Measurements from ENCODE around the gene MIF4GD.
"Not testable (repeated sequence)": the region's sequence is repeated elsewhere in the genome, so short reads cannot be mapped to it uniquely, and the experiment has no call there.

MIF4GD gene

GRCh38 chr17:75301502-75302206 lies 30.6 kb upstream of the MIF4GD start:
- H3K9ac ChIP-seq (ENCODE audit: low read depth, low read length) = no peak overlapping the region
- H3K27me3 ChIP-seq (ENCODE audit: control insufficient read depth, insufficient read depth, low read length) = no peaks in the 10 kb centered on the region
- no peak overlapping the region for H3K4me3 ChIP-seq (ENCODE audit: low read length)
- H3K4me2 ChIP-seq (ENCODE audit: low read length) = no peak overlapping the region
- H3K9me3 ChIP-seq (replicated peaks; ENCODE audit: low read length) = no peaks in the 10 kb centered on the region
- H3K36me3 ChIP-seq (ENCODE audit: insufficient read depth, low read length) = no peaks in the 10 kb centered on the region
- no peaks in the 10 kb centered on the region for H3K4me1 ChIP-seq (ENCODE audit: control insufficient read depth, insufficient read depth, low read length)

- Histone ChIP-seq H3K4me3 (ENCODE audit: low read length) (no peak overlapping the region), H3K4me2 (ENCODE audit: low read length) (no peak overlapping the region), H3K9ac (ENCODE audit: low read depth, low read length) (no peak overlapping the region), H3K27me3 (ENCODE audit: control insufficient read depth, insufficient read depth, low read length) (no peaks in the 10 kb centered on the region), H3K4me1 (ENCODE audit: control insufficient read depth, insufficient read depth, low read length) (no peaks in the 10 kb centered on the region), H3K9me3 (replicated peaks; ENCODE audit: low read length) (no peaks in the 10 kb centered on the region), H3K36me3 (ENCODE audit: insufficient read depth, low read length) (no peaks in the 10 kb centered on the region)
Measured at GRCh38 chr17:75301049-75301448, 30.0 kb upstream of the MIF4GD start.

GRCh38 chr17:75300280-75300679 lies 29.2 kb upstream of the MIF4GD start:
- H3K4me3 ChIP-seq (ENCODE audit: low read length) = no peak overlapping the region
- no peak overlapping the region for H3K9ac ChIP-seq (ENCODE audit: low read depth, low read length)
- H3K36me3 ChIP-seq (ENCODE audit: insufficient read depth, low read length) = no peaks in the 10 kb centered on the region
- H3K9me3 ChIP-seq (replicated peaks; ENCODE audit: low read length) = no peaks in the 10 kb centered on the region
- H3K4me2 ChIP-seq (ENCODE audit: low read length) = no peak overlapping the region
- no peaks in the 10 kb centered on the region for H3K27me3 ChIP-seq (ENCODE audit: control insufficient read depth, insufficient read depth, low read length)
- no peaks in the 10 kb centered on the region for H3K4me1 ChIP-seq (ENCODE audit: control insufficient read depth, insufficient read depth, low read length)

DNA sequence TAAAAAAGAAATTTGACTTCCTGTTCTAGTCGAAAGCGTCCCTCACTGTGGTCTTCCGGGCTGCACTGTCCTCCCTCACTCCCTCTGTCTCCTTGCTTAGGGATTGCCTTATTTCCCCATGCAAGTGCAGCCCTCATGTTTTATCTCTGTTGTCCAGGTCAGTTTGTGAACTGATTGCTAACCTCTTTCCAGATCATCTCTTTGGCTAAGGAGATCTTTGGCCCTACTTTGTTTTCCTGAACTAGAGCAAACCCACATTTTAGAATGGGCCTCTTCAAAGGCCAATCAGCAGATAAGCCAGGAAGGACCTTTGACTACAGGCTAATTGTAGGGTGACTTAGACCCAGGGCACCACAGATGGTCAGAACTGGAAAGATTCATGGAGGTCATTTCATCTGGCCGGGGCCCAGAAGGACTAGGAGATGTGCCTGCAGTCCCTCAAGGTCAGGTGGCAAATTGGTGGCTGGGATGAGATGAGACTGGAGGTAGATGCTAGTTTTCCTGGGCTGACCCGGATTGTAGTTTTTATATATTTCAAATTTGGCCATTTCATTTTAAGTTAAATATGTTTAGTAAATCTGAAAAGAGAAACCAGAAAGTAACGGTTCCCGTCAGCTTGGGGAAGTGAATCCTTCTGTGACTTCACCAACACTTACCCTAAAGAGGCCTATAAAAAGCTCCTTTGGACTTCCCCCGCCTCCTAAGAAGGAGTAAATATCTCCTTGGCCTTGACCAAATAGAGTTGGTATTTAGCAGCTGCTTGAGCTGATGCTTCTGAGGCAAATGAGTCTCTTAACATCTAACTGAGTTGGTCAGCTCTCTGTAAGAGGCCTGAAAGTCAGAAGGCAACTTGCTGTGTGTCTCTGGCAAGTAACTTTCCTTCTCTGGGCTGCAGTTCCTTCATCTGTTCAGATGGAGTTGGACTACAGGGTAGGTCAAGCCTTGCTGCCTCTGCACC lies 24.4 kb upstream of the MIF4GD start:
- H3K27me3 ChIP-seq (ENCODE audit: control insufficient read depth, insufficient read depth, low read length) = no peaks in the 10 kb centered on the region
- no peaks in the 10 kb centered on the region for H3K9me3 ChIP-seq (replicated peaks; ENCODE audit: low read length)
- no peaks in the 10 kb centered on the region for H3K36me3 ChIP-seq (ENCODE audit: insufficient read depth, low read length)
- H3K4me2 ChIP-seq (ENCODE audit: low read length) = no peak overlapping the region
- no peak overlapping the region for H3K9ac ChIP-seq (ENCODE audit: low read depth, low read length)
- H3K4me1 ChIP-seq (ENCODE audit: control insufficient read depth, insufficient read depth, low read length) = no peaks in the 10 kb centered on the region
- H3K4me3 ChIP-seq (ENCODE audit: low read length) = no peak overlapping the region

GRCh38 chr17:75292810-75293448 lies 21.9 kb upstream of the MIF4GD start:
- H3K36me3 ChIP-seq (ENCODE audit: insufficient read depth, low read length); H3K4me1 ChIP-seq (ENCODE audit: control insufficient read depth, insufficient read depth, low read length); H3K27me3 ChIP-seq (ENCODE audit: control insufficient read depth, insufficient read depth, low read length); H3K4me2 ChIP-seq (ENCODE audit: low read length); H3K4me3 ChIP-seq (ENCODE audit: low read length); H3K9ac ChIP-seq (ENCODE audit: low read depth, low read length); H3K9me3 ChIP-seq (replicated peaks; ENCODE audit: low read length): not testable (repeated sequence)

- Histone ChIP-seq H3K4me1 (ENCODE audit: control insufficient read depth, insufficient read depth, low read length) (peaks cover 6% of the 10 kb centered on the region), H3K4me2 (ENCODE audit: low read length) (peak overlapping the region; percentile 92), H3K4me3 (ENCODE audit: low read length) (peak overlapping the region; percentile 82), H3K9ac (ENCODE audit: low read depth, low read length) (peak overlapping the region; percentile 92), H3K27me3 (ENCODE audit: control insufficient read depth, insufficient read depth, low read length) (no peaks in the 10 kb centered on the region), H3K9me3 (replicated peaks; ENCODE audit: low read length) (no peaks in the 10 kb centered on the region), H3K36me3 (ENCODE audit: insufficient read depth, low read length) (peaks cover 4% of the 10 kb centered on the region)
Measured at GRCh38 chr17:75289832-75290337, 18.9 kb upstream of the MIF4GD start.

GRCh38 chr17:75289115-75289831 lies 18.2 kb upstream of the MIF4GD start, which contains the start of gene SLC25A19:
TSS of gene SLC25A19 (minus strand) at chr17:75289433. CDS start at chr17:75286764, 2,669 bp downstream.
- H3K27me3 ChIP-seq (ENCODE audit: control insufficient read depth, insufficient read depth, low read length) = no peaks in the 10 kb centered on the region
- H3K9ac ChIP-seq (ENCODE audit: low read depth, low read length) = peak within 1 kb of the TSS; percentile 92
- peaks cover 4% of the 10 kb centered on the region for H3K36me3 ChIP-seq (ENCODE audit: insufficient read depth, low read length)
- peaks cover 6% of the 10 kb centered on the region for H3K4me1 ChIP-seq (ENCODE audit: control insufficient read depth, insufficient read depth, low read length)
- H3K4me3 ChIP-seq (ENCODE audit: low read length) = peak within 1 kb of the TSS; percentile 82
- H3K4me2 ChIP-seq (ENCODE audit: low read length) = peak within 1 kb of the TSS; percentile 92
- no peaks in the 10 kb centered on the region for H3K9me3 ChIP-seq (replicated peaks; ENCODE audit: low read length)

GRCh38 chr17:75288770-75289114 lies 17.7 kb upstream of the MIF4GD start:
- Histone ChIP-seq H3K4me3 (ENCODE audit: low read length) (peak overlapping the region; percentile 82), H3K9me3 (replicated peaks; ENCODE audit: low read length) (no peaks in the 10 kb centered on the region), H3K27me3 (ENCODE audit: control insufficient read depth, insufficient read depth, low read length) (no peaks in the 10 kb centered on the region), H3K36me3 (ENCODE audit: insufficient read depth, low read length) (peaks cover 4% of the 10 kb centered on the region), H3K4me1 (ENCODE audit: control insufficient read depth, insufficient read depth, low read length) (peaks cover 6% of the 10 kb centered on the region), H3K9ac (ENCODE audit: low read depth, low read length) (peak overlapping the region; percentile 80), H3K4me2 (ENCODE audit: low read length) (peak overlapping the region; percentile 92)

GRCh38 chr17:75288359-75288758 lies 17.3 kb upstream of the MIF4GD start:
- H3K27me3 ChIP-seq (ENCODE audit: control insufficient read depth, insufficient read depth, low read length) = no peaks in the 10 kb centered on the region
- no peak overlapping the region for H3K9ac ChIP-seq (ENCODE audit: low read depth, low read length)
- H3K4me3 ChIP-seq (ENCODE audit: low read length) = peak overlapping the region; percentile 82
- peak overlapping the region; percentile 92 for H3K4me2 ChIP-seq (ENCODE audit: low read length)
- H3K9me3 ChIP-seq (replicated peaks; ENCODE audit: low read length) = no peaks in the 10 kb centered on the region
- peaks cover 6% of the 10 kb centered on the region for H3K4me1 ChIP-seq (ENCODE audit: control insufficient read depth, insufficient read depth, low read length)
- H3K36me3 ChIP-seq (ENCODE audit: insufficient read depth, low read length) = peaks cover 4% of the 10 kb centered on the region

- peaks cover 4% of the 10 kb centered on the region for H3K36me3 ChIP-seq (ENCODE audit: insufficient read depth, low read length)
- H3K4me2 ChIP-seq (ENCODE audit: low read length) = no peak overlapping the region
- no peaks in the 10 kb centered on the region for H3K27me3 ChIP-seq (ENCODE audit: control insufficient read depth, insufficient read depth, low read length)
- H3K9ac ChIP-seq (ENCODE audit: low read depth, low read length) = no peak overlapping the region
- H3K4me3 ChIP-seq (ENCODE audit: low read length) = no peak overlapping the region
- no peaks in the 10 kb centered on the region for H3K9me3 ChIP-seq (replicated peaks; ENCODE audit: low read length)
- H3K4me1 ChIP-seq (ENCODE audit: control insufficient read depth, insufficient read depth, low read length) = peaks cover 6% of the 10 kb centered on the region
Measured at GRCh38 chr17:75287221-75287620, 16.2 kb upstream of the MIF4GD start.

DNA sequence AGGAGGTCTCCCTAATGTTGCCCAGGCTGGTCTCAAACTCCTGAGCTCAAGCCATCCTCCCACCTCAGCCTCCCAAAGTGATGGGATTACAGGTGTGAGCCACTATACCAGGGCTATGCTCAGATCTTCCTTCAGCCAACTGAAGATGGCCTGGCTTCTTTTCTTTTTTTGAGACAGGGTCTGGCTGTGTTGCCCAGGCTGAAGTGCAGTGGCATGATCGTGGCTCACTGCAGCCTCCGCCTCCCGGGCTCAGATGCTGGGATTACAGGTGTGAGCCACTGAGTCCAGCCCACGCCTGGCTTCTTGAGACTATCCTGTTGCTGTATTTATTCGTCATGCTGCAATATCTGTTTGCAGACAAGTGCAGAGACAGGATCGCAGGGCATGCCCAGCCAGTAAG lies 14.1 kb upstream of the MIF4GD start:
- H3K4me1 ChIP-seq (ENCODE audit: control insufficient read depth, insufficient read depth, low read length) = peaks cover 6% of the 10 kb centered on the region
- no peak overlapping the region for H3K9ac ChIP-seq (ENCODE audit: low read depth, low read length)
- peaks cover 4% of the 10 kb centered on the region for H3K36me3 ChIP-seq (ENCODE audit: insufficient read depth, low read length)
- H3K4me3 ChIP-seq (ENCODE audit: low read length) = no peak overlapping the region
- no peak overlapping the region for H3K4me2 ChIP-seq (ENCODE audit: low read length)
- H3K27me3 ChIP-seq (ENCODE audit: control insufficient read depth, insufficient read depth, low read length) = no peaks in the 10 kb centered on the region
- H3K9me3 ChIP-seq (replicated peaks; ENCODE audit: low read length) = no peaks in the 10 kb centered on the region

Measured in skeletal muscle satellite cell (primary cell).